ENCODE measurements around the gene RWDD1.

Gene RWDD1

GRCh38 chr6:116533233-116533957 lies 37.9 kb upstream of the RWDD1 start:
- peaks cover 10% of the 10 kb centered on the region for H3K4me1 ChIP-seq (ENCODE audit: control insufficient read depth, insufficient read depth, low read depth, low read length)
- 64% methylated on average over 8 of the region's 9 CpGs for whole genome bisulfite sequencing
- no peak overlapping the region for H4K91ac ChIP-seq (ENCODE audit: low read length)
- no peaks in the 10 kb centered on the region for H3K9me3 ChIP-seq (ENCODE audit: control insufficient read depth, low read length)
- no peak overlapping the region for H4K8ac ChIP-seq (ENCODE audit: low read length)
- H3K9ac ChIP-seq (ENCODE audit: low read length), result no peak overlapping the region
- H3K4ac ChIP-seq (ENCODE audit: low read depth in 1 of 2, low read length in 2 of 2), result no peak overlapping the region
- no peak overlapping the region for H2AFZ ChIP-seq (ENCODE audit: low read depth, low read length)
- H2AK5ac ChIP-seq (ENCODE audit: low read length, severe bottlenecking), result no peak overlapping the region
- no peak overlapping the region for H2BK5ac ChIP-seq (ENCODE audit: low read depth, low read length, poor library complexity, severe bottlenecking)
- no peak overlapping the region for H3K4me2 ChIP-seq (ENCODE audit: low read length, poor library complexity, severe bottlenecking)
- no peak overlapping the region for H3K27ac ChIP-seq (ENCODE audit: low read length, poor library complexity, severe bottlenecking)
- no peak overlapping the region for H3K23ac ChIP-seq (ENCODE audit: low read length in 2 of 2)
- H2BK12ac ChIP-seq (ENCODE audit: low read length in 2 of 2), result no peak overlapping the region
- no peaks in the 10 kb centered on the region for H3K27me3 ChIP-seq (ENCODE audit: control insufficient read depth in 1 of 2, insufficient read depth in 1 of 2, low read length in 2 of 2)
- H3K79me1 ChIP-seq (replicated peaks; ENCODE audit: low read length, poor library complexity, severe bottlenecking), result no peaks in the 10 kb centered on the region
- no peak overlapping the region for H2BK120ac ChIP-seq (ENCODE audit: low read depth, low read length)
- H3K4me3 ChIP-seq (ENCODE audit: insufficient read depth in 1 of 2, low read depth in 1 of 2, low read length in 2 of 2), result no peak overlapping the region
- no peak overlapping the region for H3K14ac ChIP-seq (ENCODE audit: low read length in 2 of 2)
- H3K18ac ChIP-seq (ENCODE audit: low read depth in 1 of 2, low read length in 2 of 2), result no peak overlapping the region
- H2BK15ac ChIP-seq (ENCODE audit: low read depth, poor library complexity, severe bottlenecking), result no peak overlapping the region
- DNase-seq, result no peak
- no peaks in the 10 kb centered on the region for H3K36me3 ChIP-seq (ENCODE audit: control insufficient read depth in 1 of 2, insufficient read depth in 2 of 2, low read depth in 1 of 2, low read length in 2 of 2)

- Histone ChIP-seq H3K18ac (ENCODE audit: low read depth in 1 of 2, low read length in 2 of 2) (no peak overlapping the region), H3K4me1 (ENCODE audit: control insufficient read depth, insufficient read depth, low read depth, low read length) (peaks cover 3% of the 10 kb centered on the region), H3K9ac (ENCODE audit: low read length) (no peak overlapping the region), H3K27me3 (ENCODE audit: control insufficient read depth in 1 of 2, insufficient read depth in 1 of 2, low read length in 2 of 2) (no peaks in the 10 kb centered on the region), H3K79me1 (replicated peaks; ENCODE audit: low read length, poor library complexity, severe bottlenecking) (no peaks in the 10 kb centered on the region), H3K4me3 (ENCODE audit: insufficient read depth in 1 of 2, low read depth in 1 of 2, low read length in 2 of 2) (no peak overlapping the region), H3K27ac (ENCODE audit: low read length, poor library complexity, severe bottlenecking) (no peak overlapping the region), H2BK15ac (ENCODE audit: low read depth, poor library complexity, severe bottlenecking) (no peak overlapping the region), H2BK12ac (ENCODE audit: low read length in 2 of 2) (no peak overlapping the region), H2AFZ (ENCODE audit: low read depth, low read length) (no peak overlapping the region), H3K23ac (ENCODE audit: low read length in 2 of 2) (no peak overlapping the region), H4K91ac (ENCODE audit: low read length) (no peak overlapping the region), H3K36me3 (ENCODE audit: control insufficient read depth in 1 of 2, insufficient read depth in 2 of 2, low read depth in 1 of 2, low read length in 2 of 2) (no peaks in the 10 kb centered on the region), H3K4ac (ENCODE audit: low read depth in 1 of 2, low read length in 2 of 2) (no peak overlapping the region), H2BK120ac (ENCODE audit: low read depth, low read length) (no peak overlapping the region), H3K14ac (ENCODE audit: low read length in 2 of 2) (no peak overlapping the region), H3K9me3 (ENCODE audit: control insufficient read depth, low read length) (no peaks in the 10 kb centered on the region), H4K8ac (ENCODE audit: low read length) (no peak overlapping the region), H2AK5ac (ENCODE audit: low read length, severe bottlenecking) (no peak overlapping the region), H3K4me2 (ENCODE audit: low read length, poor library complexity, severe bottlenecking) (no peak overlapping the region), H2BK5ac (ENCODE audit: low read depth, low read length, poor library complexity, severe bottlenecking) (no peak overlapping the region)
- no peak for DNase-seq
Measured at GRCh38 chr6:116535109-116535508, 36.2 kb upstream of the RWDD1 start.

GRCh38 chr6:116536216-116536621 lies 35.1 kb upstream of the RWDD1 start:
- Histone ChIP-seq H3K27me3 (ENCODE audit: control insufficient read depth in 1 of 2, insufficient read depth in 1 of 2, low read length in 2 of 2) (no peaks in the 10 kb centered on the region), H3K4ac (ENCODE audit: low read depth in 1 of 2, low read length in 2 of 2) (no peak overlapping the region), H3K23ac (ENCODE audit: low read length in 2 of 2) (no peak overlapping the region), H3K27ac (ENCODE audit: low read length, poor library complexity, severe bottlenecking) (no peak overlapping the region), H4K8ac (ENCODE audit: low read length) (no peak overlapping the region), H4K91ac (ENCODE audit: low read length) (no peak overlapping the region), H3K79me1 (replicated peaks; ENCODE audit: low read length, poor library complexity, severe bottlenecking) (no peaks in the 10 kb centered on the region), H2BK12ac (ENCODE audit: low read length in 2 of 2) (no peak overlapping the region), H3K36me3 (ENCODE audit: control insufficient read depth in 1 of 2, insufficient read depth in 2 of 2, low read depth in 1 of 2, low read length in 2 of 2) (no peaks in the 10 kb centered on the region), H2BK120ac (ENCODE audit: low read depth, low read length) (no peak overlapping the region), H3K4me3 (ENCODE audit: insufficient read depth in 1 of 2, low read depth in 1 of 2, low read length in 2 of 2) (no peak overlapping the region), H2BK5ac (ENCODE audit: low read depth, low read length, poor library complexity, severe bottlenecking) (no peak overlapping the region), H3K4me2 (ENCODE audit: low read length, poor library complexity, severe bottlenecking) (no peak overlapping the region), H3K4me1 (ENCODE audit: control insufficient read depth, insufficient read depth, low read depth, low read length) (no peaks in the 10 kb centered on the region), H2BK15ac (ENCODE audit: low read depth, poor library complexity, severe bottlenecking) (no peak overlapping the region), H3K18ac (ENCODE audit: low read depth in 1 of 2, low read length in 2 of 2) (no peak overlapping the region), H3K9me3 (ENCODE audit: control insufficient read depth, low read length) (no peaks in the 10 kb centered on the region), H3K9ac (ENCODE audit: low read length) (peak overlapping the region; percentile 23), H2AK5ac (ENCODE audit: low read length, severe bottlenecking) (no peak overlapping the region), H2AFZ (ENCODE audit: low read depth, low read length) (no peak overlapping the region), H3K14ac (ENCODE audit: low read length in 2 of 2) (no peak overlapping the region)
- peak; percentile 73 for DNase-seq
- 29% methylated on average over 3 of the region's 4 CpGs for WGBS

GRCh38 chr6:116542426-116542825 lies 28.9 kb upstream of the RWDD1 start:
- no peak overlapping the region for H3K4me2 ChIP-seq (ENCODE audit: low read length, poor library complexity, severe bottlenecking)
- no peak overlapping the region for H3K4me3 ChIP-seq (ENCODE audit: insufficient read depth in 1 of 2, low read depth in 1 of 2, low read length in 2 of 2)
- no peaks in the 10 kb centered on the region for H3K4me1 ChIP-seq (ENCODE audit: control insufficient read depth, insufficient read depth, low read depth, low read length)

More at GRCh38 chr6:116542426-116542825, 28.9 kb upstream of the RWDD1 start:
- H3K4ac ChIP-seq (ENCODE audit: low read depth in 1 of 2, low read length in 2 of 2), result no peak overlapping the region
- DNase-seq, result no peak
- H2BK120ac ChIP-seq (ENCODE audit: low read depth, low read length), result no peak overlapping the region
- no peak overlapping the region for H3K23ac ChIP-seq (ENCODE audit: low read length in 2 of 2)
- H3K9ac ChIP-seq (ENCODE audit: low read length), result no peak overlapping the region
- H4K8ac ChIP-seq (ENCODE audit: low read length), result no peak overlapping the region
- no peaks in the 10 kb centered on the region for H3K79me1 ChIP-seq (replicated peaks; ENCODE audit: low read length, poor library complexity, severe bottlenecking)
- no peak overlapping the region for H3K14ac ChIP-seq (ENCODE audit: low read length in 2 of 2)
- H2BK12ac ChIP-seq (ENCODE audit: low read length in 2 of 2), result no peak overlapping the region
- H2AFZ ChIP-seq (ENCODE audit: low read depth, low read length), result no peak overlapping the region
- no peak overlapping the region for H2AK5ac ChIP-seq (ENCODE audit: low read length, severe bottlenecking)
- H2BK5ac ChIP-seq (ENCODE audit: low read depth, low read length, poor library complexity, severe bottlenecking), result no peak overlapping the region
- no peak overlapping the region for H3K18ac ChIP-seq (ENCODE audit: low read depth in 1 of 2, low read length in 2 of 2)
- no peaks in the 10 kb centered on the region for H3K36me3 ChIP-seq (ENCODE audit: control insufficient read depth in 1 of 2, insufficient read depth in 2 of 2, low read depth in 1 of 2, low read length in 2 of 2)
- H2BK15ac ChIP-seq (ENCODE audit: low read depth, poor library complexity, severe bottlenecking), result no peak overlapping the region
- no peaks in the 10 kb centered on the region for H3K9me3 ChIP-seq (ENCODE audit: control insufficient read depth, low read length)
- H3K27me3 ChIP-seq (ENCODE audit: control insufficient read depth in 1 of 2, insufficient read depth in 1 of 2, low read length in 2 of 2), result no peaks in the 10 kb centered on the region
- no peak overlapping the region for H3K27ac ChIP-seq (ENCODE audit: low read length, poor library complexity, severe bottlenecking)
- no peak overlapping the region for H4K91ac ChIP-seq (ENCODE audit: low read length)
